ENCODE results near the gene NIPAL1.

Gene NIPAL1

GRCh38 chr4:48068182-48068581 lies 51.6 kb downstream of the NIPAL1 start:
- DNase-seq, result no peak

DNA sequence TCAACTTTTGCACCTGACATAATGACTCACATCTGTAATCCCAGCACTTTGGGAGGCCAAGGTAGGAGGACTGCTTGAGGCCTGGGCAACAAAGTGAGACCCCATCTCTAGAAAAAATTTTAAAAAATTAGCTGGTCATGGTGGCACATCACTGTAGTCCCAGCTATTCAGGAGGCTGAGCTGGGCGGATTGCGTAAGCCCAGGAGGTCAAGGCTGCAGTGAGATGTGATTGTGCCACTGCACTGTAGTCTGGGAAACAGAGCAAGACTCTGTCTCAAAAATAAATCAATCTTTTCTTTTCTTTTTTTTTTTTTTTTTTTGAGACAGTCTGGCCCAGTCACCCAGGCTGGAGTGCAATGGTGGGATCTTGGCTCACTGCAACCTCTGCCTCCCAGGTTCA lies 52.5 kb downstream of the NIPAL1 start:
- no peak for DNase-seq

DNA sequence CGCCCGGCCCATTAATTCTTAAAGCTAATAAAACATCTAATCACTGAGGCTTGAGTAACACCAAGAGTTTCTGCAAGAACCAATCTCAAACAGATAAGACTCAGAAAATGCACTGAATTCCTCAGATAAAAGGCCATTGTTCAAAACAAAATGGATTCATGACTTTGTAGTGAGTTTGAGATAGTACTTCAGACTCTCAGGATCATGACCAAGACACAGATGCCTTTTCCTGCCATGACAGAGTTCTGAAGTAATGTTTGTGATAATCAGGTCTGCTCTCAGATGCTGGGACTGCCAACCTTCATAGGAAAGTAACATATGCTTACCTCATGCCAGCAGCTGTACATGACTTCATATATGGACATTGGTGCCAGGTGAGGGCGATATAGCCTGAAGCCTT lies 54.6 kb downstream of the NIPAL1 start:
- DNase-seq, result no peak

DNA sequence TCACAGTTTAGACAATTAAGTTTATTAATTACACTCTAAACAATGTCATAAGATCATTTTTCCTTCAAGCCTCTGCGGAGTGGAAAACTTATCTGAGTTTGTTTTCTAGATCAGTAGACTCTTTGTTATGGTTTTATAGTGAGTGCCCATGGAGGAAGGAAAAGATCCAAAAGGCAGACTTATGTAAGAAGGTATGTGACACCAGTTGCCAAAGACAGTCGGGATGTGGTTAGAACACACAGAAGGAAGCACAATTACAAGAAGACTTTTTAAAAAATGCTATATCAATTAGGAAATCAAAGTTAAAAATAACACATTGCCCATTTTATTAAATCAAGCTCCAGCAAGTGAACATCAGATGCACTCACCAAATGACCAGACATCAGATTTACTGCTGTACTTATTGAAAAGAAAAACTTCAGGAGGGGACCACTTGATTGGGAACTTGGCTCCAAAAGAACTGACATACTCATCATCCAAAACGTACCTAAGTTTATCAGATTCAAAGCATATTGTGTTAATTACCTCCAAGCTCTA lies 57.1 kb downstream of the NIPAL1 start:
- DNase-seq, result no peak

GRCh38 chr4:48074657-48075056 lies 58.1 kb downstream of the NIPAL1 start:
- no peak for DNase-seq

DNA sequence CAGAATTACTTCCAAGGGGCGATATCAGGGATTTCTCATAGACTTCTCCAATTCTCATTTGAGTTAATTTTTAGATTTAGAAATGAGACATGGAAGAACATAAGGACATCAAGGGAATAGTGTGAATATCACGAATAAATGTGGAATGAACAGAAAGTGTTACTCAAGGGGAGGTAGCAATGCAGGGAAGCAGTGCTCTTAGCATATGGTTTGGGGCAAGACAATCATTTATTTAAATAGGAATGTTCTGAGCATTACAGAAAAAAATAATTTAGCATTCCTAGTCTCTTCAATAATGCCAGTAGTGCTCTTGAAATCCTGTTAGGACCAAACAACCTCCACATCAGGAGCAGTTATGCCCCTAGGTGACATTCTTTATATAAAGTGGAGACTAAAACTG lies 61.9 kb downstream of the NIPAL1 start:
- DNase-seq, result no peak

GRCh38 chr4:48078862-48079655 lies 62.5 kb downstream of the NIPAL1 start:
- DNase-seq, result no peak

DNA sequence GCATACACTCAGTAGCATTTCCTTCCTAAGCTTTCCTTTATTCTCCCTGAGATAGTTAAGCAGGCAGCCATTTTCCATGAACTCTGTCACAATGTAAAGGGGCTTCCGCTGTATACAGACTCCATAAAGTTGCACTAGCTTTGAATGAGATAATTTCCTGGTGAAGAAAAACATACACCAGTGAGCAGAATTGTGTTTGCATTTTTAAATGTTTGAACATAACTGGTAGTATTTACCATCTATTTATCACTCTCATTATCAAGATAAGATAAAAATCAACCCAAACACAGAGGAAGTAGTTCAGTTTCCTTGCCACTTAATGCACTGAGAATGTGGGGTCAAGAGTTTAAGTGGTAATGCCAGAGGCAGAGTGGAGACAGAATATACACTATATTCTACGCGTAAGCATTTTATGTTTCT lies 63.4 kb downstream of the NIPAL1 start:
- DNase-seq, result no peak

DNA sequence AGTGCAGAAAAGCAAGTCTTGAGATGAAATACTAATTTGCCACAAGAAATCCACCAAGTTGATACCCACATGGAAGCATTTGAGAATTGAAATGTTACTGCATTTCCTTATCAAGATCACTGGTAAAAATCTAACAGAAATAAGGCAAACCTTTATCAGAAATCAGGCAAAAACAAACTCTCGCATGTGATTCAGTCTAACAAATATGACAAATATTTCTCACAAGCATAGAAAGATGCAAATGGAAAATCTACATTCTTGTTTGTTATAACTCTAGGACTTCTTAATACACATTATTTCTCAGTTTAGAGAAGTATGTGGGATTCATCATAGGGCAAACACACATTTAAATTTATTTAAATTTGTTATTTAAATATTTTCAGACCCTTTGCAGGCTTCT lies 64.6 kb downstream of the NIPAL1 start:
- no peak for DNase-seq

DNA sequence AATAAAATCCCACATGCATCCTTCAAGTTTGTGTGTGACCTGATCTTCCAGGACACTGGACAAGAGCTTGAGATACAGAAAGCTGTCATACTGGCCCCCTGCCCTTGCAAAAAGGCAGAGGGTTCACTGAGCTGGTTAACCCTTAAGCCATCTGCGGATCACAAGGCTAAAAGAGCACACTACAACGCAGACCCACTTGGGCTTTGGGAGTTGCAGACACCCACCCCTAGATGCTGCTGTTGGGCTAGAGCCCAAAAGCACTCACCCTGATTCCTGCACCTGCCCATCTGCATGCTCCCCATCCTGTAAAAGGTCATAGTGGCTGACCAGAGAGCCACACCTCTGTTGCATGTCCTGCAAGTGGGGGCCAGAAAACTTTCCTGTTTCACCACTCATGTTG lies 66.4 kb downstream of the NIPAL1 start:
- DNase-seq, result no peak

DNA sequence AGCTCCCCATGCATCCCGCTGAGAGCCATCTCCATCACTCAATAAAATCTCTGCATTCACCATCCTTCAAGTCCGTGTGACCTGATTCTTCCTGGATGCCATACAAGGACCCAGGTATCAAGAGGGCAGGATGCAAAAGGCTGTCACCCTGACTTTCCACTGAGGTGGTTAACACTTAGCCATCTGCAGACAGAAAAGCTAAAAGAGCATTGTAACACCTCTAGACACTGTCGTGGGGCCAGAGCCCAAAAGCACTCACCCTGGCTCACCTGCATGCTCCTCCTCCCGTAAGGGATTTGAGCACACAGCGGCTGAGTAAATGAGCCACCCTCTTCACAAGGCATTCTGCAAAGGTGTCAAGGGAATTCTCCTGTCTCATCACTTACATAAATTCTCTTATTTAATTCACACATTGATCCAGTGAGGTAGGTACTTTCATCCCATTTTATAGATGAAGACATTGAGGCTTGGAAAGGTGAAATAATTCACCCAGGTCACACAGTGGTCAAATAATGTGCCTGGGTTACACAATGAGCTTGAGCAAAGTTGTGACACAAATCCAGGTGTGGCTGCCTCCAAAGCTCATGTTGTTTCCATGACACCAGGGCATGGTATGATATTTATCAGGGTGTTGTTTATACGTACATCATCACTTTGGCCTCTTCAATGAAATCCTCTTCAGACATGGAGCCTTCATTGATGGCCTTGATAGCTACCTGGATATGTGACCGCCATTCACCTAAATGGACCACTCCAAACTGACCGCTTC lies 69.4 kb downstream of the NIPAL1 start:
- DNase-seq, result no peak

Data from NCI-H524 (cell line).